Measurements from ENCODE around the gene RBL2.
"Not testable (repeated sequence)": the region's sequence is repeated elsewhere in the genome, so short reads cannot be mapped to it uniquely, and the experiment has no call there.

RBL2 gene

GRCh38 chr16:53419383-53419709 is 14.9 kb upstream of the RBL2 start:
- not testable (repeated sequence) for H3K4me1 ChIP-seq (ENCODE audit: control insufficient read depth in 1 of 2, insufficient read depth in 2 of 2, low read length in 2 of 2); H3K9ac ChIP-seq (ENCODE audit: low read depth in 1 of 2, low read length in 2 of 2); H3K9me3 ChIP-seq (ENCODE audit: control insufficient read depth in 1 of 2, low read length in 2 of 2); H3K27me3 ChIP-seq (ENCODE audit: control insufficient read depth in 1 of 2, insufficient read depth in 2 of 2, low read length in 2 of 2); H3K4me3 ChIP-seq (ENCODE audit: low read depth in 1 of 2, low read length in 2 of 2); H3K36me3 ChIP-seq (ENCODE audit: control insufficient read depth in 1 of 2, insufficient read depth in 2 of 2, low read length in 2 of 2); H3K27ac ChIP-seq (ENCODE audit: low read depth, low read length)

DNA sequence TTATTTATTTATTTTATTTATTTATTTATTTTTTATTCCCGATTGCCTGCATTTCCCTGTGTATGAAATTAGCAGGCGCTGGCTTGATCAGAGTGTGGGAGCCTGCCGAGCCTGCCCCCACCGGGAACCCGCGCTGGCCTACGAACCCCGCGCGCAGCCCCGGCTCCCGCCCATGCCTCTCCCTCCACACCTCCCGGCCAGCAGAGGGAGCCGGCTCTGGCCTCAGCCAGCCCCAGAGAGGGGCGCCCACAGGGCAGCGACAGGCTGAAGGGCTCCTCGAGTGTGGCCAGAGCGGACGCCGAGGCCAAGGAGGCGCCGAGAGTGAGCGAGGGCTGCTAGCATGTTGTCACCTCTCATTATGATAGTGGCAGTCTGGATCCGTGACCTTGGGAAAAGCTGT is 13.0 kb upstream of the RBL2 start:
- no peak overlapping the region for H3K27ac ChIP-seq (ENCODE audit: low read depth, low read length)

DNA sequence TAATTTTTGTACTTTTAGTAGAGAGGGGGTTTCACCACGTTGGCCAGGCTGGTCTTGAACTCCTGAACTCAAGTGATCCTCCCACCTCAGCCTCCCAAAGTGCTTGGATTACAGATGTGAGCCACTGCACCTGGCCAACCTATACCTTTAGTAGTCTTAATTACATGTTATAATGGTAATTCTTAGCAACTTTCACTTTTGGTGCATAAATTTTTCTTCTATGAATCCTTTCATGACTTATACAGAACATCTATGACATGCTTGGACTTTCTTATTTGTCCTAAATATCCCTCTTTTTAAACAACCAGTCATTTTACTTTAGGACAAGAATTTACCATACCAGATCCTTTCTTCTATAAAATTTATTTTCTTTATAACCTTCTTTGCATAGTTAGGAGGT is 10.3 kb upstream of the RBL2 start:
- not testable (repeated sequence) for H3K27me3 ChIP-seq (ENCODE audit: control insufficient read depth in 1 of 2, insufficient read depth in 2 of 2, low read length in 2 of 2); H3K9me3 ChIP-seq (ENCODE audit: control insufficient read depth in 1 of 2, low read length in 2 of 2); H3K36me3 ChIP-seq (ENCODE audit: control insufficient read depth in 1 of 2, insufficient read depth in 2 of 2, low read length in 2 of 2); H3K9ac ChIP-seq (ENCODE audit: low read depth in 1 of 2, low read length in 2 of 2); H3K4me3 ChIP-seq (ENCODE audit: low read depth in 1 of 2, low read length in 2 of 2); H3K27ac ChIP-seq (ENCODE audit: low read depth, low read length); H3K4me1 ChIP-seq (ENCODE audit: control insufficient read depth in 1 of 2, insufficient read depth in 2 of 2, low read length in 2 of 2)

More for the DNA sequence above, 13.0 kb upstream of the RBL2 start:
- Histone ChIP-seq H3K4me3 (ENCODE audit: low read depth in 1 of 2, low read length in 2 of 2) (no peak overlapping the region), H3K4me1 (ENCODE audit: control insufficient read depth in 1 of 2, insufficient read depth in 2 of 2, low read length in 2 of 2) (no peaks in the 10 kb centered on the region), H3K36me3 (ENCODE audit: control insufficient read depth in 1 of 2, insufficient read depth in 2 of 2, low read length in 2 of 2) (no peaks in the 10 kb centered on the region), H3K27me3 (ENCODE audit: control insufficient read depth in 1 of 2, insufficient read depth in 2 of 2, low read length in 2 of 2) (no peaks in the 10 kb centered on the region), H3K9ac (ENCODE audit: low read depth in 1 of 2, low read length in 2 of 2) (no peak overlapping the region), H3K9me3 (ENCODE audit: control insufficient read depth in 1 of 2, low read length in 2 of 2) (peaks cover 0 to 4% of the 10 kb centered on the region in 2 donors)

DNA sequence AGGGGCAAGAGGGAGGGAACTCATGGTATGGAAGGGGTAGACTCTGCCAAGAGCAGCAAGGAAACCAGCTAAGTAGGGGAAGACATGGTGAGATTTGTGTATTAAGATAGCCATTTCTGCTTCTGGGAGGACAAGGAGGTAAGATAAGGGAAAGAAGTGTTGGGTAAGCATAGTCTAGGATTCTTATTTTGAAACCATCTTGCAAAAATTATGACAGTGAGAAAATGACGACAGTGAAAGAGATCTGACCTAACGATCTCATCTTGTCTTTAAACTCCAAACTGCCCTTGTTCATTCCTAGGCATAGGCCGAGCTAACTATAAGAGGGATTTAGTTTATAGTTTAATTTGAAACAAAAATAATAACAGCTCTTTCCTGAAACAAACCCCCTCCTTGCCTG is 5.6 kb upstream of the RBL2 start:
- Histone ChIP-seq H3K36me3 (ENCODE audit: control insufficient read depth in 1 of 2, insufficient read depth in 2 of 2, low read length in 2 of 2) (no peaks in the 10 kb centered on the region), H3K9me3 (ENCODE audit: control insufficient read depth in 1 of 2, low read length in 2 of 2) (peaks cover 0 to 4% of the 10 kb centered on the region in 2 donors), H3K4me1 (ENCODE audit: control insufficient read depth in 1 of 2, insufficient read depth in 2 of 2, low read length in 2 of 2) (peaks cover 0 to 2% of the 10 kb centered on the region in 2 donors), H3K9ac (ENCODE audit: low read depth in 1 of 2, low read length in 2 of 2) (no peak overlapping the region), H3K4me3 (ENCODE audit: low read depth in 1 of 2, low read length in 2 of 2) (no peak overlapping the region), H3K27me3 (ENCODE audit: control insufficient read depth in 1 of 2, insufficient read depth in 2 of 2, low read length in 2 of 2) (no peaks in the 10 kb centered on the region), H3K27ac (ENCODE audit: low read depth, low read length) (no peak overlapping the region)

GRCh38 chr16:53429221-53429943 is 4.9 kb upstream of the RBL2 start:
- H3K27ac ChIP-seq (ENCODE audit: low read depth, low read length): no peak overlapping the region
- no peak overlapping the region for H3K9ac ChIP-seq (ENCODE audit: low read depth in 1 of 2, low read length in 2 of 2)
- peaks cover 0 to 4% of the 10 kb centered on the region in 2 donors for H3K9me3 ChIP-seq (ENCODE audit: control insufficient read depth in 1 of 2, low read length in 2 of 2)
- no peaks in the 10 kb centered on the region for H3K27me3 ChIP-seq (ENCODE audit: control insufficient read depth in 1 of 2, insufficient read depth in 2 of 2, low read length in 2 of 2)
- H3K36me3 ChIP-seq (ENCODE audit: control insufficient read depth in 1 of 2, insufficient read depth in 2 of 2, low read length in 2 of 2): no peaks in the 10 kb centered on the region
- no peak overlapping the region for H3K4me3 ChIP-seq (ENCODE audit: low read depth in 1 of 2, low read length in 2 of 2)
- H3K4me1 ChIP-seq (ENCODE audit: control insufficient read depth in 1 of 2, insufficient read depth in 2 of 2, low read length in 2 of 2): peaks cover 0 to 4% of the 10 kb centered on the region in 2 donors

- Histone ChIP-seq H3K27me3 (ENCODE audit: control insufficient read depth in 1 of 2, insufficient read depth in 2 of 2, low read length in 2 of 2) (no peaks in the 10 kb centered on the region), H3K9ac (ENCODE audit: low read depth in 1 of 2, low read length in 2 of 2) (no peak overlapping the region), H3K9me3 (ENCODE audit: control insufficient read depth in 1 of 2, low read length in 2 of 2) (no peaks in the 10 kb centered on the region), H3K4me3 (ENCODE audit: low read depth in 1 of 2, low read length in 2 of 2) (no peak overlapping the region), H3K4me1 (ENCODE audit: control insufficient read depth in 1 of 2, insufficient read depth in 2 of 2, low read length in 2 of 2) (peaks cover 0 to 4% of the 10 kb centered on the region in 2 donors), H3K27ac (ENCODE audit: low read depth, low read length) (no peak overlapping the region), H3K36me3 (ENCODE audit: control insufficient read depth in 1 of 2, insufficient read depth in 2 of 2, low read length in 2 of 2) (no peaks in the 10 kb centered on the region)
Measured at GRCh38 chr16:53430363-53430762, 3.9 kb upstream of the RBL2 start.

DNA sequence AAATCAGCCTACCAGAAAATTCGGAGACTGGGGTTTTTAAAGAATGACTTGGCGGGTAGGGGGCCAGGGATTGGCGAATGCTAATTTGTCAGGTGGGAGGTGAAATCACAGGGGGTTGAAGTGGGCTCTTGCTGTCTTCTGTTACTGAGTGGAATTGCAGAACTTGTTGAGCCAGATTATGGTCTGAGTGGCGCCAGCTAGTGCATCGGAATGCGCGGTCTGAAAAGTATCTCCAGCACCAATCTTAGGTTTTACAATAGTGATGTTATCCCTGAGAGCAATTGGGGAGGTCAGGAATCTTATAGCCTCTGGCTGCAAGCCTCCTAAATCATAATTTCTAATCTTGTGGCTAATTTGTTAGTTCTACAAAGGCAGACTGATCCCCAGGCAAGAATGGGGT is 762 bp upstream of the RBL2 start:
- Histone ChIP-seq H3K36me3 (ENCODE audit: control insufficient read depth in 1 of 2, insufficient read depth in 2 of 2, low read length in 2 of 2) (no peaks in the 10 kb centered on the region), H3K27ac (ENCODE audit: low read depth, low read length) (no peak overlapping the region), H3K27me3 (ENCODE audit: control insufficient read depth in 1 of 2, insufficient read depth in 2 of 2, low read length in 2 of 2) (no peaks in the 10 kb centered on the region), H3K4me3 (ENCODE audit: low read depth in 1 of 2, low read length in 2 of 2) (peak overlapping the region; percentile 99 to 100), H3K4me1 (ENCODE audit: control insufficient read depth in 1 of 2, insufficient read depth in 2 of 2, low read length in 2 of 2) (peaks cover 10 to 12% of the 10 kb centered on the region in 2 donors), H3K9ac (ENCODE audit: low read depth in 1 of 2, low read length in 2 of 2) (no peak overlapping the region), H3K9me3 (ENCODE audit: control insufficient read depth in 1 of 2, low read length in 2 of 2) (no peaks in the 10 kb centered on the region)

DNA sequence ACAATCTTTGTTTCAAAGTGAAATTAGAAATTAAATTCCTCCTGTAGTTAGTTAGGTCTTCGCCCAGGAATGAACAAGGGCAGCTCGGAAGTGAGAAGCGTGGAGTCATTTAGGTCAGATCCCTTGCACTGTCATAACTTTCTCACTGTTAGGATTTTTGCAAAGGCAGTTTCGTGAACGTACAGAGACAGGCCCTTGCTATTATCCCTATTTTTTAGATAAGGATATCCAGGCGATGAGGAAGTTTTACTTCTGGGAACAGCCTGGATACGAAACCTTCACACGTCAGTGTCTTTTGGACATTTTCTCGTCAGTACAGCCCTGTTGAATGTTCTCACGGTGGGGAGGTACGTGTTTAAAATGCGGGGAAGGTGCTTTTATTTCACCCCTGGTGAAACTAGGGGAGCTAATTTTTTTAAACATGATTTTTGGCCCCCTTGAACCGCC is 318 bp upstream of the RBL2 start:
- peak overlapping the region; percentile 99 to 100 for H3K4me3 ChIP-seq (ENCODE audit: low read depth in 1 of 2, low read length in 2 of 2)
- H3K4me1 ChIP-seq (ENCODE audit: control insufficient read depth in 1 of 2, insufficient read depth in 2 of 2, low read length in 2 of 2): peaks cover 10 to 12% of the 10 kb centered on the region in 2 donors
- no peaks in the 10 kb centered on the region for H3K36me3 ChIP-seq (ENCODE audit: control insufficient read depth in 1 of 2, insufficient read depth in 2 of 2, low read length in 2 of 2)
- H3K27me3 ChIP-seq (ENCODE audit: control insufficient read depth in 1 of 2, insufficient read depth in 2 of 2, low read length in 2 of 2): no peaks in the 10 kb centered on the region
- no peak overlapping the region for H3K27ac ChIP-seq (ENCODE audit: low read depth, low read length)
- no peaks in the 10 kb centered on the region for H3K9me3 ChIP-seq (ENCODE audit: control insufficient read depth in 1 of 2, low read length in 2 of 2)
- H3K9ac ChIP-seq (ENCODE audit: low read depth in 1 of 2, low read length in 2 of 2): peak overlapping the region; percentile 58 to 98

- peak overlapping the region; percentile 97 to 98 for H3K9ac ChIP-seq (ENCODE audit: low read depth in 1 of 2, low read length in 2 of 2)
- no peaks in the 10 kb centered on the region for H3K27me3 ChIP-seq (ENCODE audit: control insufficient read depth in 1 of 2, insufficient read depth in 2 of 2, low read length in 2 of 2)
- H3K9me3 ChIP-seq (ENCODE audit: control insufficient read depth in 1 of 2, low read length in 2 of 2): no peaks in the 10 kb centered on the region
- peaks cover 10 to 12% of the 10 kb centered on the region in 2 donors for H3K4me1 ChIP-seq (ENCODE audit: control insufficient read depth in 1 of 2, insufficient read depth in 2 of 2, low read length in 2 of 2)
- H3K4me3 ChIP-seq (ENCODE audit: low read depth in 1 of 2, low read length in 2 of 2): peak overlapping the region; percentile 99 to 100
- no peaks in the 10 kb centered on the region for H3K36me3 ChIP-seq (ENCODE audit: control insufficient read depth in 1 of 2, insufficient read depth in 2 of 2, low read length in 2 of 2)
- H3K27ac ChIP-seq (ENCODE audit: low read depth, low read length): peak overlapping the region; percentile 92
Measured at GRCh38 chr16:53435066-53435688, 906 bp downstream of the RBL2 start.

- Histone ChIP-seq H3K36me3 (ENCODE audit: control insufficient read depth in 1 of 2, insufficient read depth in 2 of 2, low read length in 2 of 2) (peaks cover 7 to 11% of the 10 kb centered on the region in 2 donors), H3K9me3 (ENCODE audit: control insufficient read depth in 1 of 2, low read length in 2 of 2) (no peaks in the 10 kb centered on the region), H3K9ac (ENCODE audit: low read depth in 1 of 2, low read length in 2 of 2) (no peak overlapping the region), H3K4me3 (ENCODE audit: low read depth in 1 of 2, low read length in 2 of 2) (no peak overlapping the region), H3K4me1 (ENCODE audit: control insufficient read depth in 1 of 2, insufficient read depth in 2 of 2, low read length in 2 of 2) (peaks cover 8 to 10% of the 10 kb centered on the region in 2 donors), H3K27me3 (ENCODE audit: control insufficient read depth in 1 of 2, insufficient read depth in 2 of 2, low read length in 2 of 2) (no peaks in the 10 kb centered on the region), H3K27ac (ENCODE audit: low read depth, low read length) (no peak overlapping the region)
Measured at GRCh38 chr16:53440125-53440524, 5.9 kb downstream of the RBL2 start.

Data from duodenal mucosa (tissue), 2 donors.